GM12878 (cell line): ENCODE measurements around the gene MRPS27. TPM values are rescaled to one million over a fixed set of nuclear protein-coding genes. Genes with fewer than 3 reads are reported as not detected.

ENCODE experiments used
- ATAC-seq: fragments of 200-7000 bp; cut with Tn5 transposase; 3 replicates; pipeline ENCODE4 v1.9.1; 2020; ENCODE audit warnings: mild to moderate bottlenecking, moderate library complexity
- BruUV-seq: library from RNA; stranded (reverse); fragments of 400-500 nt; replicated peaks from 2 replicates; lab custom pipeline; 2021; lab: Mats Ljungman, UMichigan
- CTCF ChIA-PET: fragments of 300-600 bp; sonication (Branson Sonifier 250); formaldehyde crosslinking; extraction: SDS; loops from one replicate; lab custom pipeline; 2021; ENCODE audit warnings: inconsistent platforms; lab: Yijun Ruan, JAX
- POLR2A ChIA-PET: fragments of 350-600 bp; formaldehyde crosslinking; extraction: SDS; loops from one replicate; lab custom pipeline; 2021; ENCODE audit warnings: inconsistent platforms; lab: Charles Lee
- RAD21 ChIA-PET: fragments of 300-600 bp; sonication (Branson Sonifier 250); formaldehyde crosslinking; loops from one replicate; lab custom pipeline; 2023; ENCODE audit warnings: antibody characterized with exemption; ENCODE audit not compliant: unreplicated experiment; lab: Charles Lee
- SMC1A ChIA-PET: fragments of 300-600 bp; sonication (Branson Sonifier 250); formaldehyde crosslinking; loops from one replicate; lab custom pipeline; 2023; ENCODE audit not compliant: unreplicated experiment, uncharacterized antibody; lab: Charles Lee
- DNase-seq: peaks from one replicate; pipeline ENCODE4 v3.0.0-alpha.2; 2011; ENCODE audit warnings: low read depth, low spot score
- FAIRE-seq: peaks from 3 replicates; lab custom pipeline; 2011; peaks lifted over from hg19 to GRCh38; lab: Jason Lieb, UNC
- H2AFZ ChIP-seq: 2 replicates; pipeline ENCODE4 v1.6.0; 2011; ENCODE audit warnings: low read depth, low read length, control low read depth; ENCODE audit not compliant: control insufficient read depth
- H3K27ac ChIP-seq: 2 replicates; pipeline ENCODE4 v1.5.1; 2011; ENCODE audit warnings: control low read depth; ENCODE audit not compliant: control insufficient read depth, insufficient read depth
- H3K27me3 ChIP-seq, 2 experiments: replicated peaks in 1 of 2; 2 replicates each; pipeline versions ENCODE4 v1.6.0 to v1.6.1; 2011; ENCODE audit warnings: low read length in 1 of 2; ENCODE audit not compliant: control insufficient read depth in 2 of 2, insufficient read depth in 2 of 2
- H3K36me3 ChIP-seq, 2 experiments: 2 replicates each; pipeline ENCODE4 v1.5.1; 2011; ENCODE audit warnings: low read length in 1 of 2; ENCODE audit not compliant: control insufficient read depth in 2 of 2, insufficient read depth in 2 of 2
- H3K4me1 ChIP-seq: 2 replicates; pipeline ENCODE4 v1.6.1; 2011; ENCODE audit warnings: mild to moderate bottlenecking, low read length, moderate library complexity, mixed read lengths; ENCODE audit not compliant: control insufficient read depth, insufficient read depth
- H3K4me2 ChIP-seq: 2 replicates; pipeline ENCODE4 v1.6.0; 2011; ENCODE audit warnings: control low read depth; ENCODE audit not compliant: control insufficient read depth, insufficient read depth
- H3K4me3 ChIP-seq: fragments of 200-600 bp; sonication (generic); 2 replicates; pipeline ENCODE4 v1.5.1; 2016
- H3K79me2 ChIP-seq: 2 replicates; pipeline ENCODE4 v1.6.0; 2011; ENCODE audit warnings: low read length; ENCODE audit not compliant: control insufficient read depth, insufficient read depth
- H3K9ac ChIP-seq: 2 replicates; pipeline ENCODE4 v1.8.0; 2011; ENCODE audit warnings: low read length, control low read depth, mixed read lengths; ENCODE audit not compliant: control insufficient read depth, insufficient read depth
- H3K9me3 ChIP-seq: replicated peaks from 3 replicates; pipeline ENCODE4 v1.5.1; 2011; ENCODE audit warnings: mild to moderate bottlenecking, low read length; ENCODE audit not compliant: control insufficient read depth, insufficient read depth
- H4K20me1 ChIP-seq: 2 replicates; pipeline ENCODE4 v1.6.0; 2011; ENCODE audit not compliant: control insufficient read depth, insufficient read depth
- IKZF2 ChIP-seq, 2 experiments: fragments of 450-650 bp; IDR thresholded peaks; 2 replicates each; pipeline ENCODE4 v1.6.1; 2017; ENCODE audit warnings: mild to moderate bottlenecking in 2 of 2, moderate library complexity in 2 of 2
- MEF2A ChIP-seq: IDR thresholded peaks from 2 replicates; pipeline ENCODE4 v1.6.1; 2011; ENCODE audit warnings: low read depth, mild to moderate bottlenecking, low read length, moderate library complexity; ENCODE audit not compliant: insufficient read depth
- NR2F1 ChIP-seq: fragments of 450-650 bp; conservative IDR thresholded peaks from 2 replicates; pipeline ENCODE4 v1.6.1; 2017; ENCODE audit warnings: mild to moderate bottlenecking
- PML ChIP-seq: IDR thresholded peaks from 2 replicates; pipeline ENCODE4 v1.6.1; 2012; ENCODE audit warnings: low read length, inconsistent platforms
- RAD51 ChIP-seq: fragments of 450-650 bp; IDR thresholded peaks from 2 replicates; pipeline ENCODE4 v1.6.1; 2016; ENCODE audit warnings: moderate library complexity, mild to moderate bottlenecking, inconsistent platforms
- STAT3 ChIP-seq: IDR thresholded peaks from 2 replicates; pipeline ENCODE4 v1.6.1; 2011; ENCODE audit warnings: low read depth, low read length, improper control_type of control experiment
- TAF1 ChIP-seq: IDR thresholded peaks from 2 replicates; pipeline ENCODE4 v1.6.1; 2011; ENCODE audit warnings: mild to moderate bottlenecking, low read depth, low read length, borderline replicate concordance
- YBX1 ChIP-seq: fragments of 450-650 bp; IDR thresholded peaks from 2 replicates; pipeline ENCODE4 v1.6.1; 2016; ENCODE audit warnings: antibody characterized with exemption
- ZBED1 ChIP-seq: IDR thresholded peaks from 2 replicates; pipeline ENCODE4 v1.6.1; 2016; ENCODE audit warnings: borderline replicate concordance
- ZNF622 ChIP-seq: fragments of 450-650 bp; IDR thresholded peaks from 2 replicates; pipeline ENCODE4 v1.6.1; 2017; ENCODE audit warnings: mild to moderate bottlenecking, inconsistent platforms
- WGBS: methylation state at CpG from one replicate; pipeline ENCODE4 v1.1.6; 2016; ENCODE audit warnings: low lambda C conversion rate; ENCODE audit not compliant: insufficient replicate concordance, insufficient coverage; ENCODE audit errors: missing lambda C conversion rate; 5-methylcytosine and 5-hydroxymethylcytosine counted together
- in situ Hi-C: fragments of 300-500 bp; cut with MboI; formaldehyde crosslinking; loops from 9 replicates; pipeline ENCODE4 v1.14.3; 2018; ENCODE audit warnings: mixed read lengths
- intact Hi-C: fragments of 100-400 bp; cut with micrococcal nuclease; formaldehyde crosslinking; loops from one replicate; pipeline ENCODE4 v1.14.2; 2022; ENCODE audit not compliant: unreplicated experiment
- polyA plus RNA-seq, 11 experiments: library from polyadenylated mRNA; depleted of rRNA in 4 of 11; unstranded in 6 of 11; stranded (reverse) in 5 of 11; fragments of >200 nt; fragmentation: Nextera tagmentation in 4 of 11; fragmentation: Illumina TruSeq in 1 of 11; extraction: Ambion mirVana in 4 of 11; extraction: Trizol in 1 of 11; gene quantifications; 1 replicate in 1 of 11; 2 replicates in 10 of 11; pipeline versions ENCODE4 v1.2.1 to v1.2.3, GENCODE V29; 2011 to 2016; ENCODE audit warnings: inconsistent platforms in 2 of 11, missing spikeins in 2 of 11, low read depth in 1 of 11
- total RNA-seq, 4 experiments: library from RNA; depleted of rRNA in 3 of 4; stranded (reverse); fragments of >200 nt in 3 of 4; fragmentation: Illumina TruSeq in 1 of 4; extraction: Trizol in 1 of 4; gene quantifications; 2 replicates each; pipeline versions ENCODE4 v1.2.1 to v1.2.3, GENCODE V29; 2013 to 2021
- TF ChIP-seq, protein P1 (sequence below): fragments of 450-650 bp; IDR thresholded peaks from 2 replicates; pipeline ENCODE4 v1.6.1; 2014; ENCODE audit warnings: mild to moderate bottlenecking

Gene MRPS27
- total and polyA plus RNA-seq, 10 of the 15 experiments (the other 5 are each of a cell fraction or from before 2014, with no cell fraction given), result 61.0 to 128 (median 93.0) TPM

DNA sequence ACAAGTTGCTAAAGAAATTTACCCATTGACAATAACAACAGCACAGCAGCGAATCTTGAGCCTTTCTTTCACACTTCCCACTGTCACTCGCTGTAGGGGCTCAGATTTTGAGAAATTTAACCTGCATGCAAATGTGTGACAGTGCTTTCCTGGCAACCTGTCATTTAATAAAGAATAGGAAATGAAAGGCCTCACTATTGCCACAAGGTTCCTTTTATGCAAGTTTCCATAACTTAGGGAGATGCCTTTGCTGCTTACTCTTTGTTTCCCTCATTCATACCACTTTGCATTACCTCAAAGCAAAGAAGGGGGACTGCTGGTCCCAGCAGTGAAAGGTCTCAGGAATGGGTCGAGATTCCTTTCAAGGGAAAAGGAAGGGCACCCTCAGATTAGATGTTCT, 49.7 kb upstream of the MRPS27 start:
- in situ Hi-C loops (loop anchor here (10.0 kb wide), 2 partner anchors 145 to 455 kb away; no protein-coding TSS in a partner anchor), intact Hi-C loops (no loop called here)
- no TSS peak for BruUV-seq
- ChIA-PET POLR2A (no interaction called here), RAD21 (interaction anchor here (0.8 to 6.0 kb wide), 9 partner anchors 25 to 155 kb away, joined by 3 to 159 read pairs (median 3); no protein-coding TSS in a partner anchor), SMC1A (interaction anchor here (1.0 to 8.6 kb wide), 15 partner anchors 8 to 155 kb away, joined by 3 to 214 read pairs (median 5); partner anchors contain the start of gene ZNF366), CTCF (interaction anchor here (0.7 to 9.4 kb wide), 7 partner anchors 8 to 449 kb away, joined by 3 to 238 read pairs (median 3); no protein-coding TSS in a partner anchor)
- TF ChIP-seq RAD51, result no peak
- TF ChIP-seq, protein P1, sequence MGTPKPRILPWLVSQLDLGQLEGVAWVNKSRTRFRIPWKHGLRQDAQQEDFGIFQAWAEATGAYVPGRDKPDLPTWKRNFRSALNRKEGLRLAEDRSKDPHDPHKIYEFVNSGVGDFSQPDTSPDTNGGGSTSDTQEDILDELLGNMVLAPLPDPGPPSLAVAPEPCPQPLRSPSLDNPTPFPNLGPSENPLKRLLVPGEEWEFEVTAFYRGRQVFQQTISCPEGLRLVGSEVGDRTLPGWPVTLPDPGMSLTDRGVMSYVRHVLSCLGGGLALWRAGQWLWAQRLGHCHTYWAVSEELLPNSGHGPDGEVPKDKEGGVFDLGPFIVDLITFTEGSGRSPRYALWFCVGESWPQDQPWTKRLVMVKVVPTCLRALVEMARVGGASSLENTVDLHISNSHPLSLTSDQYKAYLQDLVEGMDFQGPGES, result no peak
- TF ChIP-seq YBX1, result no peak
- no peak for TF ChIP-seq STAT3
- no peak for TF ChIP-seq TAF1
- TF ChIP-seq PML, result no peak
- TF ChIP-seq ZBED1, result no peak
- TF ChIP-seq IKZF2 (IDR thresholded peaks at IDR 0.05), result peak in 1 of 2 experiments; percentile 26; a peak in 1 of 4 replicates
- no peak for TF ChIP-seq ZNF622
- TF ChIP-seq MEF2A, result 0 out of 2 replicates have a peak, but pooled peaks have one; percentile 0
- no peak for TF ChIP-seq NR2F1
- Histone ChIP-seq H3K4me3 (no peak overlapping the region), H3K9me3 (no peaks in the 10 kb centered on the region; the same call in 1 of the 3 replicates), H3K79me2 (no peaks in the 10 kb centered on the region), H3K4me2 (no peak overlapping the region), H2AFZ (no peak overlapping the region), H3K27ac (peak overlapping the region; percentile 8; the same call in 1 of the 2 replicates), H3K27me3 (no peaks in the 10 kb centered on the region), H3K4me1 (peaks cover 22% of the 10 kb centered on the region), H3K36me3 (no peaks in the 10 kb centered on the region; a peak in 1 of 4 replicates), H3K9ac (no peak overlapping the region), H4K20me1 (no peaks in the 10 kb centered on the region)
- FAIRE-seq, result no peak
- DNase-seq, result peak; percentile 32
- 33% methylated on average over 3 of the region's 3 CpGs for WGBS
- peak; percentile 17; the same call in 2 of the 3 replicates for ATAC-seq
